H9 (cell line): ENCODE data around the gene OR52K1. TPM values are rescaled to one million over a fixed set of nuclear protein-coding genes. Genes with fewer than 3 reads are reported as not detected.

Experiments used
- DNase-seq: peaks from one replicate; pipeline ENCODE4 v3.0.0-alpha.2; 2017
- H2AFZ ChIP-seq: one replicate; pipeline ENCODE4 v1.6.1; 2013; ENCODE audit warnings: mild to moderate bottlenecking, low read length, control low read depth, moderate library complexity
- H2AK5ac ChIP-seq: 2 replicates; pipeline ENCODE4 v1.6.1; 2013; ENCODE audit warnings: low read length, control low read depth, mixed read lengths; ENCODE audit not compliant: insufficient read length
- H2BK120ac ChIP-seq: one replicate; pipeline ENCODE4 v1.6.1; 2013; ENCODE audit warnings: low read depth, mild to moderate bottlenecking, low read length, control low read depth, inconsistent platforms; ENCODE audit not compliant: poor library complexity, severe bottlenecking
- H2BK12ac ChIP-seq: 2 replicates; pipeline ENCODE4 v1.6.1; 2013; ENCODE audit warnings: low read length, control low read depth, mixed read lengths, low read depth; ENCODE audit not compliant: insufficient read length
- H2BK15ac ChIP-seq: 2 replicates; pipeline ENCODE4 v1.6.1; 2013; ENCODE audit warnings: low read depth, low read length, control low read depth
- H2BK20ac ChIP-seq: one replicate; pipeline ENCODE4 v1.6.1; 2013; ENCODE audit warnings: low read depth, mild to moderate bottlenecking, low read length, control low read depth, inconsistent platforms; ENCODE audit not compliant: poor library complexity, severe bottlenecking
- H2BK5ac ChIP-seq: 2 replicates; pipeline ENCODE4 v1.6.1; 2013; ENCODE audit warnings: low read length, control low read depth, mixed read lengths; ENCODE audit not compliant: insufficient read length
- H3K14ac ChIP-seq: 2 replicates; pipeline ENCODE4 v1.6.1; 2013; ENCODE audit warnings: low read length, control low read depth; ENCODE audit not compliant: insufficient read depth
- H3K18ac ChIP-seq: 2 replicates; pipeline ENCODE4 v1.6.1; 2013; ENCODE audit warnings: low read depth, mild to moderate bottlenecking, mixed read lengths, low read length, control low read depth; ENCODE audit not compliant: insufficient read length
- H3K23ac ChIP-seq: 2 replicates; pipeline ENCODE4 v1.6.1; 2013; ENCODE audit warnings: low read length, control low read depth, mixed read lengths, low read depth; ENCODE audit not compliant: insufficient read length
- H3K23me2 ChIP-seq: 2 replicates; pipeline ENCODE4 v1.6.1; 2013; ENCODE audit warnings: low read depth, mild to moderate bottlenecking, mixed read lengths, low read length, control low read depth; ENCODE audit not compliant: insufficient read length, poor library complexity, severe bottlenecking
- H3K27ac ChIP-seq: 2 replicates; pipeline ENCODE4 v1.5.1; 2013; ENCODE audit warnings: low read length, control low read depth, mixed read lengths, low read depth; ENCODE audit not compliant: insufficient read length
- H3K27me3 ChIP-seq: 2 replicates; pipeline ENCODE4 v1.6.1; 2013; ENCODE audit warnings: low read length, control low read depth, inconsistent platforms; ENCODE audit not compliant: insufficient read depth
- H3K4ac ChIP-seq: 2 replicates; pipeline ENCODE4 v1.6.1; 2013; ENCODE audit warnings: low read depth, mild to moderate bottlenecking, control low read depth, inconsistent platforms, low read length, moderate library complexity
- H3K4me1 ChIP-seq: 2 replicates; pipeline ENCODE4 v1.6.1; 2013; ENCODE audit warnings: low read length, control low read depth, inconsistent platforms; ENCODE audit not compliant: insufficient read depth
- H3K4me2 ChIP-seq: 2 replicates; pipeline ENCODE4 v1.6.1; 2013; ENCODE audit warnings: low read length, control low read depth, mixed read lengths; ENCODE audit not compliant: insufficient read length, insufficient read depth
- H3K56ac ChIP-seq: 2 replicates; pipeline ENCODE4 v1.6.1; 2013; ENCODE audit warnings: low read depth, mild to moderate bottlenecking, mixed read lengths, low read length, control low read depth; ENCODE audit not compliant: insufficient read length
- H3K79me1 ChIP-seq: 2 replicates; pipeline ENCODE4 v1.6.1; 2013; ENCODE audit warnings: low read depth, mild to moderate bottlenecking, moderate library complexity, low read length, control low read depth, inconsistent platforms; ENCODE audit not compliant: insufficient read depth, poor library complexity, severe bottlenecking
- H3K79me2 ChIP-seq: 2 replicates; pipeline ENCODE4 v1.6.1; 2013; ENCODE audit warnings: low read length, control low read depth, inconsistent platforms; ENCODE audit not compliant: insufficient read depth
- H3K9ac ChIP-seq: 2 replicates; pipeline ENCODE4 v1.6.1; 2013; ENCODE audit warnings: low read length, control low read depth, mixed read lengths; ENCODE audit not compliant: insufficient read length; ENCODE audit errors: extremely low read depth
- H3K9me3 ChIP-seq: one replicate; pipeline ENCODE4 v1.6.1; 2013; ENCODE audit warnings: low read depth, low read length, inconsistent platforms; ENCODE audit not compliant: control insufficient read depth
- H3T11ph ChIP-seq: one replicate; pipeline ENCODE4 v1.6.1; 2013; ENCODE audit warnings: mild to moderate bottlenecking, low read length, control low read depth, inconsistent platforms
- H4K20me1 ChIP-seq: one replicate; pipeline ENCODE4 v1.6.1; 2013; ENCODE audit not compliant: control insufficient read depth, insufficient read length, insufficient read depth
- H4K5ac ChIP-seq: 2 replicates; pipeline ENCODE4 v1.6.1; 2013; ENCODE audit warnings: low read depth, mild to moderate bottlenecking, mixed read lengths, low read length, control low read depth; ENCODE audit not compliant: insufficient read length
- H4K8ac ChIP-seq: replicated peaks from 2 replicates; pipeline ENCODE4 v1.6.1; 2013; ENCODE audit warnings: low read length, control low read depth, mixed read lengths, low read depth; ENCODE audit not compliant: insufficient read length
- H4K91ac ChIP-seq: 2 replicates; pipeline ENCODE4 v1.6.1; 2013; ENCODE audit warnings: low read depth, mild to moderate bottlenecking, moderate library complexity, mixed read lengths, low read length, control low read depth; ENCODE audit not compliant: insufficient read length
- H3K27ac Mint-ChIP-seq, 3 experiments: 2 replicates in 2 of 3; 3 replicates in 1 of 3; pipeline ENCODE4 v1.8.0; 2020 to 2021; ENCODE audit warnings: mixed read lengths in 3 of 3, mild to moderate bottlenecking in 1 of 3, moderate library complexity in 1 of 3
- H3K27me3 Mint-ChIP-seq: 2 replicates; pipeline ENCODE4 v1.8.0; 2021; ENCODE audit warnings: low read depth, mild to moderate bottlenecking, moderate library complexity, mixed read lengths
- H3K36me3 Mint-ChIP-seq, 3 experiments: 2 replicates in 2 of 3; 3 replicates in 1 of 3; pipeline ENCODE4 v1.8.0; 2020 to 2021; ENCODE audit warnings: low read depth in 3 of 3, mixed read lengths in 3 of 3; ENCODE audit not compliant: insufficient read depth in 1 of 3
- H3K4me1 Mint-ChIP-seq, 2 experiments: 2 replicates each; pipeline ENCODE4 v1.8.0; 2020; ENCODE audit warnings: mixed read lengths in 2 of 2
- H3K4me3 Mint-ChIP-seq, 2 experiments: 2 replicates in 1 of 2; 3 replicates in 1 of 2; pipeline ENCODE4 v1.8.0; 2020 to 2021; ENCODE audit warnings: mild to moderate bottlenecking in 2 of 2, mixed read lengths in 2 of 2, moderate library complexity in 1 of 2
- H3K9me3 Mint-ChIP-seq, 2 experiments: 2 replicates in 1 of 2; 3 replicates in 1 of 2; pipeline ENCODE4 v1.8.0; 2020; ENCODE audit warnings: mild to moderate bottlenecking in 2 of 2, mixed read lengths in 2 of 2, moderate library complexity in 1 of 2
- CTCF ChIP-seq: fragments of 200-600 bp; sonication (generic); conservative IDR thresholded peaks from 3 replicates; pipeline ENCODE4 v1.8.0; 2021; ENCODE audit warnings: antibody characterized with exemption, mild to moderate bottlenecking
- WGBS: extraction: QIAGEN DNeasy Blood & Tissue Kit; methylation state at CpG from one replicate; pipeline ENCODE4 v1.1.7; 2013; ENCODE audit warnings: missing lambda C conversion rate, low lambda C conversion rate, mixed read lengths; ENCODE audit not compliant: insufficient read length; ENCODE audit errors: extremely low coverage; 5-methylcytosine and 5-hydroxymethylcytosine counted together
- total RNA-seq: library from RNA; stranded (reverse); gene quantifications from 2 replicates; pipeline ENCODE4 v1.2.1, GENCODE V29; 2021

Gene OR52K1
- total RNA-seq, 1 experiment from 2014 or later: not detected

DNA sequence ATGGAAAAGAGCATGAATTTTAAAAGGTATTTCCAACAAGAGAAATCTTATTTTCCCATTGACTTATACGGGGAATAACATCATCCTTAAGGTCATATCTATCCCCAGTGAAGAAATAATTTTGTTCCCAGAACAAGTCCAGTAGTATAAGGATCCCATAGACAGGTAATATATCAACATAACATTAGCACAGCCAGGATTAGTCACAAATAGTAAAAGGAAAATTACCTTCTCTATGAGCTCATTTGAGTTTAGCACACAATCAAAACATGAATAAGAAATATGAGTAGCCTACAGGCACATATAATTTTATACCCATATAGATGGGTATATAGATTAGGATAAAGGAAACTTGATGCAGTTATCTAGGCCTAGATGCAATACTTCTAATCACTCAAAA, 2.8 kb upstream of the OR52K1 start:
- H3K4ac ChIP-seq: no peak overlapping the region
- H3K4me1 ChIP-seq: no peaks in the 10 kb centered on the region; the same call in 1 of the 2 replicates
- H3K4me2 ChIP-seq: no peak overlapping the region
- H3K18ac ChIP-seq: no peak overlapping the region
- H2BK12ac ChIP-seq: no peak overlapping the region
- Mint-ChIP-seq H3K4me3 (no peak overlapping the region), H3K36me3 (no peaks in the 10 kb centered on the region; a peak in 2 of 7 replicates), H3K27me3 (no peaks in the 10 kb centered on the region), H3K27ac (no peak overlapping the region), H3K4me1 (peaks cover 6 to 10% of the 10 kb centered on the region in 2 experiments), H3K9me3 (no peaks in the 10 kb centered on the region; a peak in 1 of 5 replicates)
- H3K9ac ChIP-seq: no peak overlapping the region
- H4K8ac ChIP-seq: no peak overlapping the region
- H3K79me1 ChIP-seq: no peaks in the 10 kb centered on the region
- no peak overlapping the region for H4K91ac ChIP-seq
- H2BK5ac ChIP-seq: no peak overlapping the region
- no peak for TF ChIP-seq CTCF
- no peak overlapping the region for H2AK5ac ChIP-seq
- no peaks in the 10 kb centered on the region for H3K9me3 ChIP-seq
- H3K27ac ChIP-seq: no peak overlapping the region
- no peak overlapping the region for H3T11ph ChIP-seq
- H3K79me2 ChIP-seq: no peaks in the 10 kb centered on the region
- no peak overlapping the region for H3K56ac ChIP-seq
- H2BK120ac ChIP-seq: no peak overlapping the region
- H3K14ac ChIP-seq: no peak overlapping the region
- no CpG with 5 or more reads among the region's 1 CpG for WGBS
- DNase-seq: no peak
- H2AFZ ChIP-seq: no peak overlapping the region
- H4K20me1 ChIP-seq: no peaks in the 10 kb centered on the region
- no peak overlapping the region for H3K23ac ChIP-seq
- no peaks in the 10 kb centered on the region for H3K27me3 ChIP-seq
- no peak overlapping the region for H2BK20ac ChIP-seq
- H2BK15ac ChIP-seq: no peak overlapping the region
- H4K5ac ChIP-seq: no peak overlapping the region
- H3K23me2 ChIP-seq: no peaks in the 10 kb centered on the region
